Heart left ventricle (tissue), 16 donors: Measurements from ENCODE around the gene ZDHHC20. TPM values are rescaled to one million over a fixed set of nuclear protein-coding genes. Genes with fewer than 3 reads are reported as not detected.

Source experiments
- ATAC-seq, 4 donors: fragments of 200-7000 bp; cut with Tn5 transposase; one replicate each; pipeline ENCODE4 v1.9.1; 2020 to 2022; ENCODE audit warnings: moderate library complexity in 4 of 4, mild to moderate bottlenecking in 3 of 4, moderate number of reproducible peaks in 1 of 4
- DNase-seq, 5 donors: peaks; one replicate each; pipeline ENCODE4 v3.0.0-alpha.2; 2020
- H3K27ac ChIP-seq, 12 donors: fragments of 200-600 bp; sonication (generic) in 4 of 12; one replicate each; pipeline versions ENCODE4 v1.5.0 to v1.8.0; 2016 to 2022; ENCODE audit warnings: mild to moderate bottlenecking in 2 of 12
- H3K27me3 ChIP-seq, 9 donors: fragments of 200-600 bp; sonication (generic) in 2 of 9; one replicate each; pipeline versions ENCODE4 v1.5.1 to v1.8.0; 2016 to 2022; ENCODE audit warnings: mild to moderate bottlenecking in 3 of 9
- H3K36me3 ChIP-seq, 9 donors: fragments of 200-600 bp; sonication (generic) in 2 of 9; one replicate each; pipeline versions ENCODE4 v1.5.0 to v1.8.0; 2018 to 2022; ENCODE audit warnings: mild to moderate bottlenecking in 2 of 9
- H3K4me1 ChIP-seq, 12 donors: fragments of 200-600 bp; sonication (generic) in 4 of 12; one replicate each; pipeline versions ENCODE4 v1.5.0 to v1.8.0; 2016 to 2022; ENCODE audit warnings: mild to moderate bottlenecking in 3 of 12
- H3K4me3 ChIP-seq, 12 donors: fragments of 200-600 bp; sonication (generic) in 4 of 12; one replicate each; pipeline versions ENCODE4 v1.5.0 to v1.8.0; 2017 to 2022; ENCODE audit warnings: mild to moderate bottlenecking in 9 of 12, moderate library complexity in 4 of 12
- H3K9me3 ChIP-seq, 12 donors: fragments of 200-600 bp; sonication (generic) in 4 of 12; one replicate each; pipeline versions ENCODE4 v1.5.0 to v1.8.0; 2016 to 2022; ENCODE audit warnings: mild to moderate bottlenecking in 1 of 12
- POLR2A ChIP-seq, 2 donors: fragments of 450-650 bp; IDR thresholded peaks; one replicate each; pipeline ENCODE4 v1.6.1; 2017; ENCODE audit warnings: antibody characterized with exemption in 2 of 2, mild to moderate bottlenecking in 2 of 2, moderate library complexity in 2 of 2
- WGBS, 4 donors: extraction: QIAGEN DNeasy Blood & Tissue Kit in 2 of 4; methylation state at CpG; one replicate each; pipeline versions ENCODE4 v1.1.5 to v1.1.7; 2013 to 2018; 5-methylcytosine and 5-hydroxymethylcytosine counted together
- intact Hi-C, 10 donors: fragments of 100-400 bp; cut with DNase I; formaldehyde crosslinking; loops; one replicate each; pipeline versions ENCODE4 v1.11.1 to v1.14.2; 2022
- polyA plus RNA-seq, 2 donors: library from polyadenylated mRNA; stranded (reverse); fragments of 200-250 nt; gene quantifications; one replicate each; pipeline ENCODE4 v1.2.3, GENCODE V29; 2013
- total RNA-seq, 9 donors: library from RNA; depleted of rRNA in 2 of 9; stranded (reverse); fragments of >200 nt in 2 of 9; fragmentation: NEBNext Ultra II Directional in 3 of 9; extraction: Animal tissue kit (Norgen Biotek cat#: 25700) in 3 of 9; gene quantifications; one replicate each; pipeline versions ENCODE4 v1.1.0 to v1.2.4, GENCODE V29; 2016 to 2023
- TF ChIP-seq, protein P1 (sequence below), 12 donors: fragments of 200-600 bp; sonication (generic) in 4 of 12; IDR thresholded peaks; one replicate each; pipeline versions ENCODE4 v1.5.0 to v1.8.0; 2018 to 2022; ENCODE audit warnings: antibody characterized with exemption in 12 of 12, mild to moderate bottlenecking in 5 of 12
- donor health status: ischemic (EF 13 %, LVEDD 7.1; RV severe dilation, severe dysfunction).
- donor health status: healthy with polysubstance abuse.
- donor health status: DM: no; HTN: yes; CAD: no.
- donor health status: DM: no; HTN: no; CAD: no.
- donor health status: ischemic (EF 25% LVEDD 6.9; RV normal size, moderate dysfunction).
- donor health status: ischemic (EF 25% LVEDD 5.7; RV mildly dilated, moderate dysfunction).
- donor health status: healthy.
- donor health status: DM: yes; HTN: yes; CAD: no.
- donor health status: ischemic (EF 35%, LVEDD 5.7; RV mildly dilated, moderate dysfunction).
- donor health status: nonischemic (EF 11% LVEDD 7.7; RV severe dilation, severe dysfunction).
- donor health status: DM: yes; HTN: yes; CAD: no.
- donor health status: PGD.
- donor health status: ischemic (EF 29% LVEDD 5.4; RV normal size, mild dysfunction).
- donor health status: nonischemic (EF 23%, LVEDD 6.1; RV moderate dilation, normal function).

The ZDHHC20 gene
- total and polyA plus RNA-seq, 11 donors: 6.2 to 36.4 (median 16.8) TPM

- Histone ChIP-seq H3K27ac (no peak overlapping the region), H3K4me3 (no peak overlapping the region), H3K9me3 (no peaks in the 10 kb centered on the region), H3K27me3 (no peaks in the 10 kb centered on the region), H3K4me1 (peaks cover 0 to 18% (median 0%) of the 10 kb centered on the region in 12 donors), H3K36me3 (no peaks in the 10 kb centered on the region)
- ATAC-seq: no peak
- no peak for DNase-seq
- TF ChIP-seq, protein P1, sequence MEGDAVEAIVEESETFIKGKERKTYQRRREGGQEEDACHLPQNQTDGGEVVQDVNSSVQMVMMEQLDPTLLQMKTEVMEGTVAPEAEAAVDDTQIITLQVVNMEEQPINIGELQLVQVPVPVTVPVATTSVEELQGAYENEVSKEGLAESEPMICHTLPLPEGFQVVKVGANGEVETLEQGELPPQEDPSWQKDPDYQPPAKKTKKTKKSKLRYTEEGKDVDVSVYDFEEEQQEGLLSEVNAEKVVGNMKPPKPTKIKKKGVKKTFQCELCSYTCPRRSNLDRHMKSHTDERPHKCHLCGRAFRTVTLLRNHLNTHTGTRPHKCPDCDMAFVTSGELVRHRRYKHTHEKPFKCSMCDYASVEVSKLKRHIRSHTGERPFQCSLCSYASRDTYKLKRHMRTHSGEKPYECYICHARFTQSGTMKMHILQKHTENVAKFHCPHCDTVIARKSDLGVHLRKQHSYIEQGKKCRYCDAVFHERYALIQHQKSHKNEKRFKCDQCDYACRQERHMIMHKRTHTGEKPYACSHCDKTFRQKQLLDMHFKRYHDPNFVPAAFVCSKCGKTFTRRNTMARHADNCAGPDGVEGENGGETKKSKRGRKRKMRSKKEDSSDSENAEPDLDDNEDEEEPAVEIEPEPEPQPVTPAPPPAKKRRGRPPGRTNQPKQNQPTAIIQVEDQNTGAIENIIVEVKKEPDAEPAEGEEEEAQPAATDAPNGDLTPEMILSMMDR (IDR thresholded peaks at IDR 0.05): no peak
- WGBS, 4 donors: 72 to 88% (median 84%) methylated on average over 8 to 10 of the region's 10 CpGs
- intact Hi-C loops: loop anchor here in 1 of 10 donors (5.0 kb wide), 1 partner anchor 109 kb away; the partner anchor contains the start of gene ZDHHC20
Measured at GRCh38 chr13:21347753-21348318, 111.3 kb downstream of the ZDHHC20 start.

GRCh38 chr13:21344662-21345176, 114.4 kb downstream of the ZDHHC20 start:
- Histone ChIP-seq H3K4me3 (peak overlapping the region in 1 of 12 donors; percentile 30), H3K27ac (peak overlapping the region in 1 of 12 donors; percentile 55), H3K4me1 (peaks cover 0 to 18% (median 0%) of the 10 kb centered on the region in 12 donors), H3K36me3 (no peaks in the 10 kb centered on the region), H3K27me3 (no peaks in the 10 kb centered on the region), H3K9me3 (no peaks in the 10 kb centered on the region)
- DNase-seq: no peak
- intact Hi-C loops: loop anchor here in 1 of 10 donors (5.0 kb wide), 1 partner anchor 113 kb away; the partner anchor contains the start of gene ZDHHC20
- peak in 1 of 4 donors; percentile 16 for ATAC-seq
- TF ChIP-seq POLR2A (IDR thresholded peaks at IDR 0.05): no peak
- TF ChIP-seq, protein P1 (IDR thresholded peaks at IDR 0.05): no peak
- 53 to 77% (median 60%) methylated on average over 5 to 9 of the region's 9 CpGs for WGBS, 4 donors

DNA sequence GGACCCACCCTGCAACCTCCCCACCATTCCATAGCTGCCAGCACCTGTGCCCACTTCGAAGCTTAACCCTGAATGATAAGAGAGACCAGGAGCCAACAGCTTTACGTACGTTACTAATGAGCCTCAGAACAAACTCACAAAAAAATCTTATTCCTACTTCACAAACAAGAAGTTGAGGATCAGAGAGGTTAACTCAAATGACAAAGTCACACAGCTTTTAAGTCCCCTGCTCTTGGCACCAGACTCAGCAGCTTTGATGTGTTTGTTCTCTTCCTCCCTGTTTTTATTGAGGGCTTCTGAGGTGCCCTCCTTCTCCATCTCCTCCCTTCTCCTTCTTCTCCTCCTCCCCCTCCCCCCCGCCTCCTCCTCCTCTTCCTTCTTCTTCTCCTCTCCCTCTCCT, 115.4 kb downstream of the ZDHHC20 start:
- intact Hi-C loops: no loop called here
- ATAC-seq: no peak
- DNase-seq: no peak
- no peak overlapping the region for H3K27ac ChIP-seq
- peaks cover 0 to 18% (median 0%) of the 10 kb centered on the region in 12 donors for H3K4me1 ChIP-seq
- 84 to 95% (median 89%) methylated on average over 4 of the region's 4 CpGs for WGBS, 4 donors
- TF ChIP-seq, protein P1 (IDR thresholded peaks at IDR 0.05): no peak
- no peak for TF ChIP-seq POLR2A (IDR thresholded peaks at IDR 0.05)
- no peak overlapping the region for H3K4me3 ChIP-seq
- no peaks in the 10 kb centered on the region for H3K27me3 ChIP-seq
- no peaks in the 10 kb centered on the region for H3K36me3 ChIP-seq
- no peaks in the 10 kb centered on the region for H3K9me3 ChIP-seq

GRCh38 chr13:21342699-21343442, 116.2 kb downstream of the ZDHHC20 start:
- H3K4me1 ChIP-seq: peaks cover 0 to 18% (median 0%) of the 10 kb centered on the region in 12 donors
- 85 to 95% (median 87%) methylated on average over 4 to 5 of the region's 5 CpGs for WGBS, 4 donors
- H3K9me3 ChIP-seq: no peaks in the 10 kb centered on the region
- DNase-seq (no peak), ATAC-seq (no peak)
- no peak overlapping the region for H3K4me3 ChIP-seq
- H3K27ac ChIP-seq: no peak overlapping the region
- H3K27me3 ChIP-seq: no peaks in the 10 kb centered on the region
- intact Hi-C loops: no loop called here
- H3K36me3 ChIP-seq: no peaks in the 10 kb centered on the region
- TF ChIP-seq, protein P1 (IDR thresholded peaks at IDR 0.05): no peak
- TF ChIP-seq POLR2A (IDR thresholded peaks at IDR 0.05): no peak
